Measurements from ENCODE around the gene SFR1.
"Not testable (repeated sequence)": the region's sequence is repeated elsewhere in the genome, so short reads cannot be mapped to it uniquely, and the experiment has no call there.

The SFR1 gene

DNA sequence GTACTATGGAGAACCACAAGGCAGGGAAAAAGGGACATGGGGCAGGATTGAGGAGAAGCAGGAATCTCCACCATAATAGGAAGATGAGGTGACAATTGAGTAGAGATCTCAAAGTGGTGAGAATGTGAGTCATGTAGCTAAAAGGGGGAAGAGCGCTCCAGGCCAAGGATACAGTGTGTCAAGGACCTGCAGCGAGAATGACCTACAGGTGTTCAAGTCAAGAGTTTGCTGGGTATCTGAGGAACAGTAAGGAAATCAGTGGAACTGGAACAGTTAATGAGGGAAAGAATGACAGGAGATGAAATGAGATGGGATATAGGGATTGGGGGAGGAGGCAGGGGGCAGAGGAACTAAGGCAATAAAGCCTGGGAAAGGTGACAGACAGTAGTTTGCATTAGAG is 33.6 kb downstream of the SFR1 start:
- TF ChIP-seq, protein P1, sequence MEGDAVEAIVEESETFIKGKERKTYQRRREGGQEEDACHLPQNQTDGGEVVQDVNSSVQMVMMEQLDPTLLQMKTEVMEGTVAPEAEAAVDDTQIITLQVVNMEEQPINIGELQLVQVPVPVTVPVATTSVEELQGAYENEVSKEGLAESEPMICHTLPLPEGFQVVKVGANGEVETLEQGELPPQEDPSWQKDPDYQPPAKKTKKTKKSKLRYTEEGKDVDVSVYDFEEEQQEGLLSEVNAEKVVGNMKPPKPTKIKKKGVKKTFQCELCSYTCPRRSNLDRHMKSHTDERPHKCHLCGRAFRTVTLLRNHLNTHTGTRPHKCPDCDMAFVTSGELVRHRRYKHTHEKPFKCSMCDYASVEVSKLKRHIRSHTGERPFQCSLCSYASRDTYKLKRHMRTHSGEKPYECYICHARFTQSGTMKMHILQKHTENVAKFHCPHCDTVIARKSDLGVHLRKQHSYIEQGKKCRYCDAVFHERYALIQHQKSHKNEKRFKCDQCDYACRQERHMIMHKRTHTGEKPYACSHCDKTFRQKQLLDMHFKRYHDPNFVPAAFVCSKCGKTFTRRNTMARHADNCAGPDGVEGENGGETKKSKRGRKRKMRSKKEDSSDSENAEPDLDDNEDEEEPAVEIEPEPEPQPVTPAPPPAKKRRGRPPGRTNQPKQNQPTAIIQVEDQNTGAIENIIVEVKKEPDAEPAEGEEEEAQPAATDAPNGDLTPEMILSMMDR (IDR thresholded peaks at IDR 0.05; ENCODE audit: low read depth, low read length): no peak

DNA sequence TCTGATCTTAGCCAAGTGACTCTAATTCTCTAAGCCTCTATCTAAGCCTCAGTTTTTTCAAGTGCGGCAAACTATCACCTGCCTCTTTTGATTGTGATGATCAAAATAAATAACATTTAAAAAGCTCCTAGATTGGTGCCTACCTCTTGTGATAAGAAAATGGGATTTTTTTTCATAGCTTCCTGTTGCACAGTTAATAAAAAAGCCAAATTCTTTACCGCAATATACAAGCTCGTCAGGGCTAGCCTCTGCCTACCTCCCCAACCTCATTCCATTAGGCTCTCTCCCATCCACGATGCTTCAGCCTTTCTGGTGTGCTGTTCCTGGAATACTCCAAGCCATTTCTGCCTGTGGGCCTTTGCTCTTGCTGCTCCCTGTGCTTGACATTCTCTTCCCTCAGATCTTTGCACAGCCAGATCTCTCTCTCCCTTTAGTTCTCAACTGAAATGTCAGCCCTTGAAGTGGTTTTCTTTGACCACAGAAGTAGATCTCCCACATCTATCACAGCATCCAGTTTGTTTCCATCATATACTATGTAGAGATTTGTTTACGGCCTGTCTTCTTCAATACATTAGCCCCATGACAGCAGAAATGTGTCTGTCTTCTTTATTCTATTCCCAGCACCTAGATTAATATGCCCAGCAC is 48.8 kb downstream of the SFR1 start:
- TF ChIP-seq, protein P1 (IDR thresholded peaks at IDR 0.05; ENCODE audit: low read depth, low read length): no peak
- DNase-seq (ENCODE audit: extremely low read depth, low read depth): no peak

More for the DNA sequence above, 33.6 kb downstream of the SFR1 start:
- DNase-seq (ENCODE audit: extremely low read depth, low read depth): no peak

DNA sequence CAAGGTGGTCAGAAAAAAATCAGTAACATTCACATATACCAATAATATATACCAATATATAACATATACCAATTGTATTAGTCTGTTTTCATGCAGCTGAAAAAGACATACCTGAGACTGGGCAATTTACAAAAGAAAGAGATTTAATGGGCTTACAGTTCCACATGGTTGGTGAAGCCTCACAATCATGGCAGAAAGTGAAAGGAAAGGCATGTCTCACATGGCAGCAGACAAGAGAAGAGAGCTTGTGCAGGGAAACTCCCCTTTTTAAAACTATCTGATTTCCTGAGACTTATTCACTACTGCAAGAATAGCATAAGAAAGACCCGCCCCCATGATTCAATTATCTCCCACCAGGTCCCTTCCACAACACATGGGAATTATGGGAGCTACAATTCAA is 52.2 kb downstream of the SFR1 start:
- DNase-seq (ENCODE audit: extremely low read depth, low read depth): not testable (repeated sequence)

All from AG09319 (cell line).